HepG2 (cell line): ENCODE results near the gene DBNDD1. TPM values are rescaled to one million over a fixed set of nuclear protein-coding genes. Genes with fewer than 3 reads are reported as not detected.
A peak's percentile ranks its signal among the peaks of the same experiment; 100 is the strongest.

ENCODE experiments used
- FLYWCH1 ChIP-seq: sonication (generic); formaldehyde crosslinking; IDR thresholded peaks from 2 replicates; pipeline ENCODE4 v1.8.1; 2023; ENCODE audit warnings: mild to moderate bottlenecking, missing genetic modification reagents
- HDAC1 ChIP-seq: sonication (generic); formaldehyde crosslinking; IDR thresholded peaks from 2 replicates; pipeline ENCODE4 v1.5.1; 2020; ENCODE audit warnings: mild to moderate bottlenecking, missing genetic modification reagents
- PITX1 ChIP-seq: sonication (generic); formaldehyde crosslinking; IDR thresholded peaks from 2 replicates; pipeline ENCODE4 v1.5.1; 2020; ENCODE audit warnings: mild to moderate bottlenecking, missing genetic modification reagents
- SMAD1 ChIP-seq: sonication (generic); formaldehyde crosslinking; IDR thresholded peaks from 2 replicates; pipeline ENCODE4 v1.4.0; 2020; ENCODE audit warnings: missing genetic modification reagents, low read depth, mild to moderate bottlenecking, borderline replicate concordance
- SRSF9 ChIP-seq: fragments of 200-400 bp; formaldehyde crosslinking; IDR thresholded peaks from 2 replicates; pipeline ENCODE4 v1.6.1; 2018; ENCODE audit warnings: borderline replicate concordance, mild to moderate bottlenecking, low read depth, low read length; ENCODE audit not compliant: insufficient read depth, poor library complexity, severe bottlenecking
- ZBTB20 ChIP-seq: sonication (generic); formaldehyde crosslinking; IDR thresholded peaks from 2 replicates; pipeline ENCODE4 v1.8.1; 2023; ENCODE audit warnings: missing genetic modification reagents, low read depth, mild to moderate bottlenecking, borderline replicate concordance
- ZFAT ChIP-seq: sonication (generic); formaldehyde crosslinking; conservative IDR thresholded peaks from 2 replicates; pipeline ENCODE4 v1.8.1; 2023; ENCODE audit warnings: missing genetic modification reagents, inconsistent platforms
- ZNF577 ChIP-seq: sonication (generic); formaldehyde crosslinking; IDR thresholded peaks from 2 replicates; pipeline ENCODE4 v1.4.0; 2020; ENCODE audit warnings: mild to moderate bottlenecking, low read depth, missing genetic modification reagents, borderline replicate concordance
- polyA plus RNA-seq, 8 experiments: library from polyadenylated mRNA; depleted of rRNA in 3 of 8; stranded (reverse) in 7 of 8; unstranded in 1 of 8; fragments of >200 nt; fragmentation: Illumina TruSeq in 4 of 8; extraction: Trizol in 4 of 8; gene quantifications; 2 replicates each; pipeline versions ENCODE4 v1.2.1 to v1.2.3, GENCODE V29; 2011 to 2016; ENCODE audit warnings: low read depth in 4 of 8, missing spikeins in 1 of 8, mixed read lengths in 1 of 8; ENCODE audit not compliant: insufficient read depth in 1 of 8
- total RNA-seq, 5 experiments: library from RNA; depleted of rRNA; stranded (reverse); fragments of >200 nt; fragmentation: Illumina TruSeq; extraction: Trizol; gene quantifications; 2 replicates each; pipeline ENCODE4 v1.2.3, GENCODE V29; 2016; ENCODE audit warnings: low read depth in 1 of 5
- TF ChIP-seq, protein P1 (sequence below): sonication (generic); formaldehyde crosslinking; IDR thresholded peaks from 2 replicates; pipeline ENCODE4 v1.8.0; 2022; ENCODE audit warnings: mild to moderate bottlenecking, missing genetic modification reagents
- TF ChIP-seq, protein P2 (sequence below): sonication (generic); formaldehyde crosslinking; IDR thresholded peaks from 2 replicates; pipeline ENCODE4 v1.5.0; 2020; ENCODE audit warnings: mild to moderate bottlenecking, low read depth, missing genetic modification reagents, borderline replicate concordance
- TF ChIP-seq, protein P3 (sequence below): sonication (generic); formaldehyde crosslinking; IDR thresholded peaks from 2 replicates; pipeline ENCODE4 v1.4.0; 2020; ENCODE audit warnings: missing genetic modification reagents, mild to moderate bottlenecking, borderline replicate concordance
- TF ChIP-seq, protein P4 (sequence below): sonication (generic); formaldehyde crosslinking; IDR thresholded peaks from 2 replicates; pipeline ENCODE4 v1.5.0; 2020; ENCODE audit warnings: mild to moderate bottlenecking, missing genetic modification reagents, borderline replicate concordance
- TF ChIP-seq, protein P5 (sequence below): sonication (generic); formaldehyde crosslinking; IDR thresholded peaks from 2 replicates; pipeline ENCODE4 v1.8.1; 2023; ENCODE audit warnings: missing genetic modification reagents, mild to moderate bottlenecking, borderline replicate concordance
- TF ChIP-seq, protein P6 (sequence below): sonication (generic); formaldehyde crosslinking; IDR thresholded peaks from 2 replicates; pipeline ENCODE4 v1.4.0; 2020; ENCODE audit warnings: missing genetic modification reagents, borderline replicate concordance

Gene DBNDD1
- total and polyA plus RNA-seq, 2 of the 13 experiments (the other 11 are each of a cell fraction or from before 2014, with no cell fraction given), result 17.0 to 40.4 TPM

DNA sequence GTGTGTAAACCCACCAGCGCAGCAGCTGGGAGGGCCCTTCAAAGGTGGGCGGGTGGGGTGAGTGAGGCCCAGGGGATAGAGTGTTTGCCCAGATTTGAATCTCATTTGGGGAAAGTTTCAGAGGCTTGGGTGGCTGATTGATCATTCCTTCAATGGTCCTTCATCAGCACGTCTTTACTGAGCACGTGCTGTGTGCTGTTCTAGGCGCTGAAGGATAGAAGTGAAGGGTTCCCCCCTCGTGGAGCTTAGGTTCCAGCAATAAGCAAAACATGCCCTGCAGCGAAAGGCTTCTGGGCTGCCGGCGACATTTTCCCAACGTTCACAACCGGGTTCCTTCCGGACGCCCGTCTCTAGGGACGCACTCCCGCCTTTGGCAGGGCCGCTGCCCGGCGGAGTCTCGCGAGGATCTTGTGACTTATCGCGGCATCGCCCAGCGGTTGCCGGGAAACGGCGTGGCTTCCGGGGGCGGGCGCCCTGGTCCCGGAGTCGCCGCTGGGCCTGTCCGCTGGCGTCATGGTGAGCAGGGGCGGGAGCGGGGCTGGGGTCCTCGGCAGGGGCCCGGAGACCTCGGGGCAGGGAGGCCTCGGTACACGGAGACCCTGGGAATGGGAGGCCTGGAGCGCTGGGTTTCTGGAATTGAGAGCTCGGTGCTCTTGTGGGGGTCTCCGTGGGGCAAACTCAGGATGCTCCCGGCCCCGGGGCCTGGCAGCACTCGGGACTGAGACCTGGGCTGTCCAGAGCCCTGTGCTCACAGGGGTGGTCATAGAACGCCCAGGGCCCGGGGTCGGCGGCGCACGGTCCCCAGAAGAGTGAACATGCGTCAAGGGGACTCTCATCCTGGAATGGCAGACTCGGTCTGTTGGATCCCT is 3.2 kb upstream of the DBNDD1 start (continued):
- TF ChIP-seq, protein P1, sequence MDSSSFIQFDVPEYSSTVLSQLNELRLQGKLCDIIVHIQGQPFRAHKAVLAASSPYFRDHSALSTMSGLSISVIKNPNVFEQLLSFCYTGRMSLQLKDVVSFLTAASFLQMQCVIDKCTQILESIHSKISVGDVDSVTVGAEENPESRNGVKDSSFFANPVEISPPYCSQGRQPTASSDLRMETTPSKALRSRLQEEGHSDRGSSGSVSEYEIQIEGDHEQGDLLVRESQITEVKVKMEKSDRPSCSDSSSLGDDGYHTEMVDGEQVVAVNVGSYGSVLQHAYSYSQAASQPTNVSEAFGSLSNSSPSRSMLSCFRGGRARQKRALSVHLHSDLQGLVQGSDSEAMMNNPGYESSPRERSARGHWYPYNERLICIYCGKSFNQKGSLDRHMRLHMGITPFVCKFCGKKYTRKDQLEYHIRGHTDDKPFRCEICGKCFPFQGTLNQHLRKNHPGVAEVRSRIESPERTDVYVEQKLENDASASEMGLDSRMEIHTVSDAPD (CRISPR knock-in tag), result peak; percentile 45; the same call in 1 of the 2 replicates
- TF ChIP-seq, protein P2, sequence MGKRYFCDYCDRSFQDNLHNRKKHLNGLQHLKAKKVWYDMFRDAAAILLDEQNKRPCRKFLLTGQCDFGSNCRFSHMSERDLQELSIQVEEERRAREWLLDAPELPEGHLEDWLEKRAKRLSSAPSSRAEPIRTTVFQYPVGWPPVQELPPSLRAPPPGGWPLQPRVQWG (CRISPR knock-in tag), result no peak
- TF ChIP-seq ZFAT (CRISPR knock-in tag) (no peak), SRSF9 (no peak), FLYWCH1 (CRISPR knock-in tag) (no peak), HDAC1 (CRISPR knock-in tag) (peak; percentile 98), ZNF577 (CRISPR knock-in tag) (no peak), SMAD1 (CRISPR knock-in tag) (no peak), ZBTB20 (CRISPR knock-in tag) (no peak), PITX1 (CRISPR knock-in tag) (no peak)
- TF ChIP-seq, protein P3, sequence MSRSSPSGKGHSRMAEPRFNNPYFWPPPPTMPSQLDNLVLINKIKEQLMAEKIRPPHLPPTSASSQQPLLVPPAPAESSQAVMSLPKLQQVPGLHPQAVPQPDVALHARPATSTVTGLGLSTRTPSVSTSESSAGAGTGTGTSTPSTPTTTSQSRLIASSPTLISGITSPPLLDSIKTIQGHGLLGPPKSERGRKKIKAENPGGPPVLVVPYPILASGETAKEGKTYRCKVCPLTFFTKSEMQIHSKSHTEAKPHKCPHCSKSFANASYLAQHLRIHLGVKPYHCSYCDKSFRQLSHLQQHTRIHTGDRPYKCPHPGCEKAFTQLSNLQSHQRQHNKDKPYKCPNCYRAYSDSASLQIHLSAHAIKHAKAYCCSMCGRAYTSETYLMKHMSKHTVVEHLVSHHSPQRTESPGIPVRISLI (CRISPR knock-in tag), result no peak
- TF ChIP-seq, protein P4, sequence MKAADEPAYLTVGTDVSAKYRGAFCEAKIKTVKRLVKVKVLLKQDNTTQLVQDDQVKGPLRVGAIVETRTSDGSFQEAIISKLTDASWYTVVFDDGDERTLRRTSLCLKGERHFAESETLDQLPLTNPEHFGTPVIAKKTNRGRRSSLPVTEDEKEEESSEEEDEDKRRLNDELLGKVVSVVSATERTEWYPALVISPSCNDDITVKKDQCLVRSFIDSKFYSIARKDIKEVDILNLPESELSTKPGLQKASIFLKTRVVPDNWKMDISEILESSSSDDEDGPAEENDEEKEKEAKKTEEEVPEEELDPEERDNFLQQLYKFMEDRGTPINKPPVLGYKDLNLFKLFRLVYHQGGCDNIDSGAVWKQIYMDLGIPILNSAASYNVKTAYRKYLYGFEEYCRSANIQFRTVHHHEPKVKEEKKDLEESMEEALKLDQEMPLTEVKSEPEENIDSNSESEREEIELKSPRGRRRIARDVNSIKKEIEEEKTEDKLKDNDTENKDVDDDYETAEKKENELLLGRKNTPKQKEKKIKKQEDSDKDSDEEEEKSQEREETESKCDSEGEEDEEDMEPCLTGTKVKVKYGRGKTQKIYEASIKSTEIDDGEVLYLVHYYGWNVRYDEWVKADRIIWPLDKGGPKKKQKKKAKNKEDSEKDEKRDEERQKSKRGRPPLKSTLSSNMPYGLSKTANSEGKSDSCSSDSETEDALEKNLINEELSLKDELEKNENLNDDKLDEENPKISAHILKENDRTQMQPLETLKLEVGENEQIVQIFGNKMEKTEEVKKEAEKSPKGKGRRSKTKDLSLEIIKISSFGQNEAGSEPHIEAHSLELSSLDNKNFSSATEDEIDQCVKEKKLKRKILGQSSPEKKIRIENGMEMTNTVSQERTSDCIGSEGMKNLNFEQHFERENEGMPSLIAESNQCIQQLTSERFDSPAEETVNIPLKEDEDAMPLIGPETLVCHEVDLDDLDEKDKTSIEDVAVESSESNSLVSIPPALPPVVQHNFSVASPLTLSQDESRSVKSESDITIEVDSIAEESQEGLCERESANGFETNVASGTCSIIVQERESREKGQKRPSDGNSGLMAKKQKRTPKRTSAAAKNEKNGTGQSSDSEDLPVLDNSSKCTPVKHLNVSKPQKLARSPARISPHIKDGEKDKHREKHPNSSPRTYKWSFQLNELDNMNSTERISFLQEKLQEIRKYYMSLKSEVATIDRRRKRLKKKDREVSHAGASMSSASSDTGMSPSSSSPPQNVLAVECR (CRISPR knock-in tag), result peak; percentile 98
- TF ChIP-seq, protein P5, sequence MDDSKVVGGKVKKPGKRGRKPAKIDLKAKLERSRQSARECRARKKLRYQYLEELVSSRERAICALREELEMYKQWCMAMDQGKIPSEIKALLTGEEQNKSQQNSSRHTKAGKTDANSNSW (CRISPR knock-in tag), result 0 out of 2 replicates have a peak, but pooled peaks have one; percentile 22
- TF ChIP-seq, protein P6, sequence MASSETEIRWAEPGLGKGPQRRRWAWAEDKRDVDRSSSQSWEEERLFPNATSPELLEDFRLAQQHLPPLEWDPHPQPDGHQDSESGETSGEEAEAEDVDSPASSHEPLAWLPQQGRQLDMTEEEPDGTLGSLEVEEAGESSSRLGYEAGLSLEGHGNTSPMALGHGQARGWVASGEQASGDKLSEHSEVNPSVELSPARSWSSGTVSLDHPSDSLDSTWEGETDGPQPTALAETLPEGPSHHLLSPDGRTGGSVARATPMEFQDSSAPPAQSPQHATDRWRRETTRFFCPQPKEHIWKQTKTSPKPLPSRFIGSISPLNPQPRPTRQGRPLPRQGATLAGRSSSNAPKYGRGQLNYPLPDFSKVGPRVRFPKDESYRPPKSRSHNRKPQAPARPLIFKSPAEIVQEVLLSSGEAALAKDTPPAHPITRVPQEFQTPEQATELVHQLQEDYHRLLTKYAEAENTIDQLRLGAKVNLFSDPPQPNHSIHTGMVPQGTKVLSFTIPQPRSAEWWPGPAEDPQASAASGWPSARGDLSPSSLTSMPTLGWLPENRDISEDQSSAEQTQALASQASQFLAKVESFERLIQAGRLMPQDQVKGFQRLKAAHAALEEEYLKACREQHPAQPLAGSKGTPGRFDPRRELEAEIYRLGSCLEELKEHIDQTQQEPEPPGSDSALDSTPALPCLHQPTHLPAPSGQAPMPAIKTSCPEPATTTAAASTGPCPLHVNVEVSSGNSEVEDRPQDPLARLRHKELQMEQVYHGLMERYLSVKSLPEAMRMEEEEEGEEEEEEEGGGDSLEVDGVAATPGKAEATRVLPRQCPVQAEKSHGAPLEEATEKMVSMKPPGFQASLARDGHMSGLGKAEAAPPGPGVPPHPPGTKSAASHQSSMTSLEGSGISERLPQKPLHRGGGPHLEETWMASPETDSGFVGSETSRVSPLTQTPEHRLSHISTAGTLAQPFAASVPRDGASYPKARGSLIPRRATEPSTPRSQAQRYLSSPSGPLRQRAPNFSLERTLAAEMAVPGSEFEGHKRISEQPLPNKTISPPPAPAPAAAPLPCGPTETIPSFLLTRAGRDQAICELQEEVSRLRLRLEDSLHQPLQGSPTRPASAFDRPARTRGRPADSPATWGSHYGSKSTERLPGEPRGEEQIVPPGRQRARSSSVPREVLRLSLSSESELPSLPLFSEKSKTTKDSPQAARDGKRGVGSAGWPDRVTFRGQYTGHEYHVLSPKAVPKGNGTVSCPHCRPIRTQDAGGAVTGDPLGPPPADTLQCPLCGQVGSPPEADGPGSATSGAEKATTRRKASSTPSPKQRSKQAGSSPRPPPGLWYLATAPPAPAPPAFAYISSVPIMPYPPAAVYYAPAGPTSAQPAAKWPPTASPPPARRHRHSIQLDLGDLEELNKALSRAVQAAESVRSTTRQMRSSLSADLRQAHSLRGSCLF (CRISPR knock-in tag), result no peak
